IMR-90 (cell line): ENCODE measurements around the gene FES.
A peak's percentile ranks its signal among the peaks of the same experiment; 100 is the strongest.

Source experiments
- BHLHE40 ChIP-seq: fragments of 150-350 bp; IDR thresholded peaks from 2 replicates; pipeline ENCODE4 v1.6.1; 2016; ENCODE audit warnings: mild to moderate bottlenecking, low read depth, low read length
- CEBPB ChIP-seq: IDR thresholded peaks from 2 replicates; pipeline ENCODE4 v1.6.1; 2012; ENCODE audit warnings: low read depth, low read length, improper control_type of control experiment
- CTCF ChIP-seq: conservative IDR thresholded peaks from 2 replicates; pipeline ENCODE4 v1.5.1; 2012; ENCODE audit warnings: mild to moderate bottlenecking, low read depth, low read length, improper control_type of control experiment
- ELK1 ChIP-seq: fragments of 150-350 bp; IDR thresholded peaks from 2 replicates; pipeline ENCODE4 v1.6.1; 2016; ENCODE audit warnings: low read depth, mild to moderate bottlenecking, low read length, moderate library complexity, borderline replicate concordance
- MAFK ChIP-seq: IDR thresholded peaks from 2 replicates; pipeline ENCODE4 v1.6.1; 2012; ENCODE audit warnings: low read depth, low read length, improper control_type of control experiment
- MAZ ChIP-seq: IDR thresholded peaks from 2 replicates; pipeline ENCODE4 v1.6.1; 2012; ENCODE audit warnings: low read depth, mild to moderate bottlenecking, low read length, improper control_type of control experiment, moderate library complexity, borderline replicate concordance
- MXI1 ChIP-seq: IDR thresholded peaks from 2 replicates; pipeline ENCODE4 v1.6.1; 2012; ENCODE audit warnings: low read depth, mild to moderate bottlenecking, low read length, moderate library complexity, borderline replicate concordance
- POLR2A ChIP-seq: IDR thresholded peaks from 2 replicates; pipeline ENCODE4 v1.6.1; 2012; ENCODE audit warnings: mild to moderate bottlenecking, low read depth, low read length
- RAD21 ChIP-seq: IDR thresholded peaks from 2 replicates; pipeline ENCODE4 v1.6.1; 2012; ENCODE audit warnings: low read length, improper control_type of control experiment
- RCOR1 ChIP-seq: IDR thresholded peaks from 2 replicates; pipeline ENCODE4 v1.6.1; 2012; ENCODE audit warnings: mild to moderate bottlenecking, low read length, improper control_type of control experiment; ENCODE audit not compliant: insufficient replicate concordance
- RFX5 ChIP-seq: IDR thresholded peaks from 2 replicates; pipeline ENCODE4 v1.8.0; 2012; ENCODE audit warnings: low read depth, mild to moderate bottlenecking, low read length, moderate library complexity
- SMC3 ChIP-seq: fragments of 150-350 bp; IDR thresholded peaks from 2 replicates; pipeline ENCODE4 v1.6.1; 2016; ENCODE audit warnings: low read depth, mild to moderate bottlenecking, antibody characterized with exemption, low read length, moderate library complexity
- USF2 ChIP-seq: fragments of 150-350 bp; IDR thresholded peaks from 2 replicates; pipeline ENCODE4 v1.6.1; 2017; ENCODE audit warnings: mild to moderate bottlenecking, antibody characterized with exemption, low read length, low read depth

- TF ChIP-seq CTCF (no peak), POLR2A (no peak), SMC3 (no peak), MAFK (peak; percentile 33; the same call in 1 of the 2 replicates), CEBPB (no peak), BHLHE40 (no peak), RFX5 (no peak), USF2 (no peak), RAD21 (no peak), ELK1 (no peak), RCOR1 (no peak), MXI1 (no peak), MAZ (no peak)
Measured at GRCh38 chr15:90938261-90938660, 54.0 kb downstream of the FES start.
